Choroid plexus epithelial cell (primary cell): ENCODE data around the gene INPP5J.
A peak's percentile ranks its signal among the peaks of the same experiment; 100 is the strongest.
"Not testable (repeated sequence)": the region's sequence is repeated elsewhere in the genome, so short reads cannot be mapped to it uniquely, and the experiment has no call there.

Experiments used
- DNase-seq: peaks from one replicate; pipeline ENCODE4 v3.0.0-alpha.2; 2010; ENCODE audit warnings: low read depth
- H3K4me3 ChIP-seq: 2 replicates; pipeline ENCODE4 v1.5.1; 2011; ENCODE audit warnings: low read depth, mild to moderate bottlenecking, control low read depth, low read length, moderate library complexity
- TF ChIP-seq, protein P1 (sequence below): conservative IDR thresholded peaks from 2 replicates; pipeline ENCODE4 v1.5.1; 2011; ENCODE audit warnings: low read depth, mild to moderate bottlenecking, control low read depth, inconsistent platforms, low read length, moderate library complexity

INPP5J gene, protein sequence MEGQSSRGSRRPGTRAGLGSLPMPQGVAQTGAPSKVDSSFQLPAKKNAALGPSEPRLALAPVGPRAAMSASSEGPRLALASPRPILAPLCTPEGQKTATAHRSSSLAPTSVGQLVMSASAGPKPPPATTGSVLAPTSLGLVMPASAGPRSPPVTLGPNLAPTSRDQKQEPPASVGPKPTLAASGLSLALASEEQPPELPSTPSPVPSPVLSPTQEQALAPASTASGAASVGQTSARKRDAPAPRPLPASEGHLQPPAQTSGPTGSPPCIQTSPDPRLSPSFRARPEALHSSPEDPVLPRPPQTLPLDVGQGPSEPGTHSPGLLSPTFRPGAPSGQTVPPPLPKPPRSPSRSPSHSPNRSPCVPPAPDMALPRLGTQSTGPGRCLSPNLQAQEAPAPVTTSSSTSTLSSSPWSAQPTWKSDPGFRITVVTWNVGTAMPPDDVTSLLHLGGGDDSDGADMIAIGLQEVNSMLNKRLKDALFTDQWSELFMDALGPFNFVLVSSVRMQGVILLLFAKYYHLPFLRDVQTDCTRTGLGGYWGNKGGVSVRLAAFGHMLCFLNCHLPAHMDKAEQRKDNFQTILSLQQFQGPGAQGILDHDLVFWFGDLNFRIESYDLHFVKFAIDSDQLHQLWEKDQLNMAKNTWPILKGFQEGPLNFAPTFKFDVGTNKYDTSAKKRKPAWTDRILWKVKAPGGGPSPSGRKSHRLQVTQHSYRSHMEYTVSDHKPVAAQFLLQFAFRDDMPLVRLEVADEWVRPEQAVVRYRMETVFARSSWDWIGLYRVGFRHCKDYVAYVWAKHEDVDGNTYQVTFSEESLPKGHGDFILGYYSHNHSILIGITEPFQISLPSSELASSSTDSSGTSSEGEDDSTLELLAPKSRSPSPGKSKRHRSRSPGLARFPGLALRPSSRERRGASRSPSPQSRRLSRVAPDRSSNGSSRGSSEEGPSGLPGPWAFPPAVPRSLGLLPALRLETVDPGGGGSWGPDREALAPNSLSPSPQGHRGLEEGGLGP

DNA sequence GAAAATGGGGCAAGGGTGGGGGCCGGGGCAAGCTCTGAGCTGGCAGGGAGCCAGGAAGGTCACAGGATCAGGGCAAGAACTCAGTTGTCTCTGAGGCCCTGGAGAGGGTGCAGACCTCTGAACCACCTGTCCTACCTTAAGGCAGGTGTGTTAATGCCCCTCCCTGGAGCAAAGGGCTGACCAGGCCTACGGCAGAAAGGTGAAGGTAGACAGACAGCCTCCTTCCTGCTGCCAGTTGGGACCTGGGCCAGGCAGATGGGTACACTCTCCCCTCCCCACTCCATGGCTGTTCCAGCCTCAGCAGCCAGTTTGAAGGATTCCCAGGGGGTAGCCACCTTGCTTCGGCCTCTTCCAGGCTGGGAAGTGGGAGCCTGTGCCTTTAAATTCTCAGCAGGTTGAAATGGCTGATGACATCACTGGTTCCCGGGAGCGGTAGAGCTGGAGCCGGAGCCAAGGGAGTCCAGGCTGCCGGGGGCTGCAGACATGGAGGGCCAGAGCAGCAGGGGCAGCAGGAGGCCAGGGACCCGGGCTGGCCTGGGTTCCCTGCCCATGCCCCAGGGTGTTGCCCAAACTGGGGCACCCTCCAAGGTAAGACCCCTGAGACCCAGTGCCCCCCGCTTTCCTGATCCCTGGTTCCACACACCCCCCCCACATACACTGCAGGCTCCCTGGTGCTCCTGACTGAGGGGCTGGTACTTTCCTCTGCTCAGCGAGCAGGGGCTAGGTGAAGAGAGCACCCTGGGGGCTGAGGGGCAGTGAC, at the start of gene INPP5J:
Gene INPP5J, plus strand, starts transcription at position 435 of the 760 bp plus-strand sequence. Its CDS starts 49 bp downstream, at position 484.
- H3K4me3 ChIP-seq: peak within 1 kb of the TSS; percentile 48
- DNase-seq: peak; percentile 65
- TF ChIP-seq, protein P1, sequence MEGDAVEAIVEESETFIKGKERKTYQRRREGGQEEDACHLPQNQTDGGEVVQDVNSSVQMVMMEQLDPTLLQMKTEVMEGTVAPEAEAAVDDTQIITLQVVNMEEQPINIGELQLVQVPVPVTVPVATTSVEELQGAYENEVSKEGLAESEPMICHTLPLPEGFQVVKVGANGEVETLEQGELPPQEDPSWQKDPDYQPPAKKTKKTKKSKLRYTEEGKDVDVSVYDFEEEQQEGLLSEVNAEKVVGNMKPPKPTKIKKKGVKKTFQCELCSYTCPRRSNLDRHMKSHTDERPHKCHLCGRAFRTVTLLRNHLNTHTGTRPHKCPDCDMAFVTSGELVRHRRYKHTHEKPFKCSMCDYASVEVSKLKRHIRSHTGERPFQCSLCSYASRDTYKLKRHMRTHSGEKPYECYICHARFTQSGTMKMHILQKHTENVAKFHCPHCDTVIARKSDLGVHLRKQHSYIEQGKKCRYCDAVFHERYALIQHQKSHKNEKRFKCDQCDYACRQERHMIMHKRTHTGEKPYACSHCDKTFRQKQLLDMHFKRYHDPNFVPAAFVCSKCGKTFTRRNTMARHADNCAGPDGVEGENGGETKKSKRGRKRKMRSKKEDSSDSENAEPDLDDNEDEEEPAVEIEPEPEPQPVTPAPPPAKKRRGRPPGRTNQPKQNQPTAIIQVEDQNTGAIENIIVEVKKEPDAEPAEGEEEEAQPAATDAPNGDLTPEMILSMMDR: no peak

DNA sequence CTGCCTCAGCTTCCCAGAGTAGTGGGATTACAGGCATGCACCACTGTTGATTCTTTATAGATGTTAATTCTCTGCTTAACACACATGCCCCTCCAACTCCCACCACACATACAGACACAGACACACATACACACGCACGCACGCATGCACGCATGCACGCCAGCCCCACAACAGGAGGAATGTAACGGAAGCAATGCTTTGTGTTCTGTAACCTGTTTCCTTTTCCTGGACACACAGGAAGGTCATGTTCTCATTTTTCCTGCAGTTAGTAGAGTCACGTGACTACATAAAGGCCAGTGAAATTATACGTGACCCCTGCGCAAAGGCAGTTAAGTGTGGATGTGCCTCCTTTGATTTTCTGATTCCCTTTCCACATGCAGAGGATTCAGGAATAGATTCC, 49.6 kb upstream of the INPP5J start:
- not testable (repeated sequence) for H3K4me3 ChIP-seq

DNA sequence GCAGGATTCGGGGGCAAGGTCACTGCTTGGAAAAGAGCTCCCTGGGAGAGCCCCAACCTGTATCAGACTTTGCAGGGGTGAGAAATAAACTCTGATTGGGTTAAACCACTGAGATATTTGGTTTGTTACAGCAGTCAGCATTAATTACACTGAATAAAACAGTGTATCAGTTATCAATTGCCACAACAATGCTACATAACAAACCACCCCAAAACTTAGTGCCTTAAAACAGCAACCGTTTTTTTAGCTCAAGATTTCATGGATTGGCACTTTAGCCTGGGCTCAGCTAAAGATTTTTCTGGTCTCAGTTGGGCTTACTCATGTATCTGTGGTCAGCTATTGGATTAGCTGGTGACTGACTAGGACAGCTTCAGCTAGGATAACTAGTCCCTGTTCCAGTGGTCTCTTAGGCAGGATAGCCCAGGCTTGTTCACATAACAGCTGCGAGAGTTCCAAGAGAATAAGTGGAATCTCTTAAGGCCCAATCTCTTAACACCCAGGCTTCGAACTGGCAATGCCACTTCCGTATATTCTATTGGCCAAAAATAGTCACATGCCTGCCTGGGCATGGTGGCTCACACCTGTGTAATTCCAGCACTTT, 49.1 kb upstream of the INPP5J start:
- DNase-seq, H3K4me3 ChIP-seq: not testable (repeated sequence)

More for the DNA sequence above, 49.6 kb upstream of the INPP5J start:
- DNase-seq: not testable (repeated sequence)

DNA sequence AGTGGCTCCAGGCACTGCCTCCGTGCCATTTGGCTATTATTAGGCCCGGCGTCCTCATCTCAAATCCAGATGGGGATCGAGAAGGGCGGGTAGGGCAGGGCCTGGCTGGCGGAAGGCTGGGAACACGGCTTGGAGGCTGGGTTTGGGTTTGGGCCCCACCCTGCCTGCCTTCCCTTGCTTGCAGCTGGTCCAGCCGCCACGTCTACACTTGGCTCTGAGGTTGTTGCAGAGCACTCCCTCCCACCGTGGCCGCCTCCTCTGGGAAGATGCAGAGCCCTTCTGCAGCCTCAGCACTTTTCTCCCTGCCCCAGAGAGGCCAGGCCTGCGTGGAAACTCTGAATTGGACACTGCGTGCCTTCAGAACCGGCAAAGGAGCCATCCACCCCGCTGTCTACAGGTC, 46.8 kb upstream of the INPP5J start:
- peak; percentile 56 for DNase-seq
- H3K4me3 ChIP-seq: no peak overlapping the region
- TF ChIP-seq, protein P1: no peak

DNA sequence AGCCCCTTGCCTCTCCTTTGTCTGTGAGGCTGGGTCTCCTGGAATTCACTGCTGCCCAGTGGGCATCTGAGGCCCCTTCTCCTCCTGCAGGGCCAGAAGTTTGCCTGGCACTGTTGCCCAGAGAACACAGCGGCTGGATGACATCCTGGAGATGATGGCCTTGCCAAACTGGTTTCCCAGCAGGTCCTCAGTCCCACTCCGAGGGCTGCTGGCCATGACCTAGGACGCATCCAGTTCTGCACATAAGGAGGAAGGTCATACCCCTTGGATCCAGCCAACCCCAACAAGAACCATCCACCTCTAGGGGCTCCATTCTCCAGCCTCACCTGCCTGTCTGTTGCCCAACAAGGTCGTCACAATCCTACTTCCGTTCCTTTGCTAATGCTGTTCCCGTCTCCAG, 45.1 kb upstream of the INPP5J start:
- H3K4me3 ChIP-seq: no peak overlapping the region
- no peak for DNase-seq
- TF ChIP-seq, protein P1: no peak

DNA sequence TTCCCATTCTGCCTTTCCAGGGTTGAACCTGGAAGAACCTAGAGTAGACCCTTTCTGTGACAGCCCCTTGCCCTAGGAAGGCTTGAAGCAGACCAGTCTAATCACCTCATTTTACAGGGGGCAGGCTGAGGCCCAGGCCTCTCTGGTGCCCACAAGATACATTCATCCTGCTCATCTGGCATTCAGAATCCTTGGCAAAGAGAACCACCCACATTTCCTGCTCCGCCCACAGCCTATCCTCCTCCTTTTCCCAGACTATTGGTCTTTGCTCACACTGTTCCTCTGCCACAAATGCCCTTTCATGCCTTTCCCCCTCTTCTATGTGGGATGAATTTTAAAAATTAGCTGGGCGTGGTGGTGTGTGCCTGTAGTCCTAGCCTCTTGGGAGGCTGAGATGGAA, 44.4 kb upstream of the INPP5J start:
- not testable (repeated sequence) for DNase-seq, H3K4me3 ChIP-seq

DNA sequence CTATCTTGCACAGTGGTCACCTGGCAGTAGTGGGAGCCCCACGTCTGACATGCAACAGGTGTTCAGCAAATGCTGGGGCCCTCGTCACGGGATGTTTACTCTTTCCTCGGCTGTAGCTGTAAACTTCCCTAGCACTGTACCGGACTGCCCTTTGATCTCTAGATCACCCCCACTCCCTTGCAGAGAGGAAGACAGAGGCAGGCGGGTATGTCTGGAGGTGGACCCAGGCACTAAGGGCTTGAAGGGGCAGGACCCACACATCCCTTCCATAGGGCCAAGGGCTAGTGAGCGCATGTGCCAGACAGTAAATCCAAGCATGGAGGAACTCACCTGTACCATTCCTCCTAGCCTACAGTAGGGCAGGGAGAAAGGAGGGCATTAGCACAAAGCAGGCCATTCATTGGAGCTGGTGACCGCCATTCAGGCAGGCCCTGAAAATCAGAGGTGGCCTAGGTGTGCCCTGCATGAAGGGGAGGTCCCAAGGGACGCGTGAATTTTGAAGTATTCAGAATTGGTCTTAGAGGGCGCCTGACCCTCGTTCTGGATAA, 43.6 kb upstream of the INPP5J start:
- no peak for DNase-seq
- H3K4me3 ChIP-seq: no peak overlapping the region
- TF ChIP-seq, protein P1: no peak
